Measurements from ENCODE around the gene HTT. TPM values are rescaled to one million over a fixed set of nuclear protein-coding genes. Genes with fewer than 3 reads are reported as not detected.

HTT gene
- total RNA-seq, 6 donors from 2014 or later, result 55.4 to 170 (median 81.5) TPM

DNA sequence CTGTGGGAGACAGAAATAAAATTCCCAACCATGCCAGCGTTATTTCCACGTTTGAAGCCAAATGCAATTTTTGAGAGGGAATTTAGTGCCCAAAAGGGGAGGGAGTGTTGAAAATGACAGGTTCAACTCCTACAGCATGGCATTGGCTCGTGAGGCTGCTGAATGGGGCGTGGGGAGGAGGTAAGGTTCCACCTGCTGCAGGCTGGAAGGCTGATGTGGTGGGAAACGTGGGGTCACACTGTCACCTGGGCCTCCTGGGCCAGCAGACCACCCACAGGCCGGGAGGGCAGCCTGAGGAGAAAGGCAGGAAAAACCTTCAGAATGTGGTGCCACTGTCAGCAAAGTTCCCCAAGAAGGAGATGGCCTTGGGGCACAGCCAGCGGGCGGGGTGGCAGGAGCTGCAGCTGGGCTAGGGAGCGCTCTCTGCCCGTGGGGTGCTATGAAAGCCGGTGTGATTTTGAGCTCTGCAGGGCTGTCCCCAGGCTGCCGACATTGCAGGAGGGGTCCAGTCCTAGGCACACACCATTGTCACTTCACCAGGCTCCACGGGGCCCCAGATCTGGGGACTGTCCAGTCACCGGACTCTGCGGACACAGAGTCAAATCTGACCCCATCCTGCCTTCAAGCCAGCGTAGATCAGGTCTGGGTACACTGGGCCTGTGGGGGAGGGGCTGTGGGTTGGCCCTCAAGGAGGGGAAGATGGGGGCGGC lies 194.1 kb downstream of the HTT start:
- Histone ChIP-seq H3K4me1 (no peaks in the 10 kb centered on the region), H3K4me3 (no peak overlapping the region), H3K9me3 (no peaks in the 10 kb centered on the region), H3K27me3 (no peaks in the 10 kb centered on the region), H3K36me3 (no peaks in the 10 kb centered on the region), H3K27ac (no peak overlapping the region)
- 86 to 89% methylated on average over 16 of the region's 17 CpGs for WGBS, 2 donors
- no peak for TF ChIP-seq POLR2A (IDR thresholded peaks at IDR 0.05)
- no peak for TF ChIP-seq POLR2AphosphoS5 (IDR thresholded peaks at IDR 0.05)
- TF ChIP-seq, protein P1, sequence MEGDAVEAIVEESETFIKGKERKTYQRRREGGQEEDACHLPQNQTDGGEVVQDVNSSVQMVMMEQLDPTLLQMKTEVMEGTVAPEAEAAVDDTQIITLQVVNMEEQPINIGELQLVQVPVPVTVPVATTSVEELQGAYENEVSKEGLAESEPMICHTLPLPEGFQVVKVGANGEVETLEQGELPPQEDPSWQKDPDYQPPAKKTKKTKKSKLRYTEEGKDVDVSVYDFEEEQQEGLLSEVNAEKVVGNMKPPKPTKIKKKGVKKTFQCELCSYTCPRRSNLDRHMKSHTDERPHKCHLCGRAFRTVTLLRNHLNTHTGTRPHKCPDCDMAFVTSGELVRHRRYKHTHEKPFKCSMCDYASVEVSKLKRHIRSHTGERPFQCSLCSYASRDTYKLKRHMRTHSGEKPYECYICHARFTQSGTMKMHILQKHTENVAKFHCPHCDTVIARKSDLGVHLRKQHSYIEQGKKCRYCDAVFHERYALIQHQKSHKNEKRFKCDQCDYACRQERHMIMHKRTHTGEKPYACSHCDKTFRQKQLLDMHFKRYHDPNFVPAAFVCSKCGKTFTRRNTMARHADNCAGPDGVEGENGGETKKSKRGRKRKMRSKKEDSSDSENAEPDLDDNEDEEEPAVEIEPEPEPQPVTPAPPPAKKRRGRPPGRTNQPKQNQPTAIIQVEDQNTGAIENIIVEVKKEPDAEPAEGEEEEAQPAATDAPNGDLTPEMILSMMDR (IDR thresholded peaks at IDR 0.05), result no peak
- no peak for TF ChIP-seq EP300 (IDR thresholded peaks at IDR 0.05)
- ATAC-seq (ENCODE audit: low FRiP score in 2 of 2) (peak in 1 of 2 donors; percentile 23), DNase-seq (peak in 1 of 2 donors; percentile 59)

DNA sequence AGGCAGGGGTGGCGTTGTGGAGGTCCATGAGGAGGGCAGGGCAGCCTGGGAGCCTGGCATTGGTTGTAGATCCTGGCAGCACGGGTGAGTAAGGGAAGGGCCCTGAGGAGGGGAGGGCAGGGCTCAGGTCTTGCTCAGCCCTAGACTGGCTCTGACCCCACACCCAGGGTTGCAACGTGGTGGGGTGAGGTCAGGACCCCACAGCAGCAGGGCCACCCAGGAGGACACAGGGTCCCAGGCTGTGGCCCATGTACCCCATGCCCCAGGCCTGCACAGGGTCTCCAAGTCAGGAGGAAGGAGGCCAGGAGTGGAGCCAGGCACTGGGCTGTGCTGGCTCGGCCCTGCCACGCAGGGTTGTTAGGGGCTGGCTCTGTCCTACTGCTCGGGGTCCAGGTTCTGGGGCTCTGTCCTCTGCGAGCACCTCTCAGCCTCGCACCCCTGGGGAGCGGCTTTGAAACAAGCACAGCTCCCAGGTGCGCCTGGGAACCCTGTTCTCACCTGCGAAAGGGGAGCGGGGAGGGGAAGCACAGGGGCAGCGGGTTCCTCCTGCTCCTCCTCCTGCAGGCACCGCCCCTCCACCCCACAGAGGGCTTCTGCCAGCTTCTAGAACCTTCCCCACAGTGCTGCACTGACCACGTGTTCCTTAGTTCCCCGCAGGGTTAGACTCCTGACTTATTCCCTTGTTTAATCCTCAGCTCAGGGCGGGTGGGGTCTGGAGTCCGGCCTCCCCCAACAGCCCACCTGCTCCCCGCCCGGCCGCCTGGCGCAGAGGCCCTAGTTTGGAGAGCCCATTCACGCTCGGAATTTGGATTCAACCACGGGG lies 194.8 kb downstream of the HTT start:
- 82 to 85% methylated on average over 13 to 25 of the region's 25 CpGs for WGBS, 2 donors
- Histone ChIP-seq H3K4me3 (no peak overlapping the region), H3K27ac (no peak overlapping the region), H3K4me1 (no peaks in the 10 kb centered on the region), H3K27me3 (no peaks in the 10 kb centered on the region), H3K9me3 (no peaks in the 10 kb centered on the region), H3K36me3 (no peaks in the 10 kb centered on the region)
- peak; percentile 15 to 20 for ATAC-seq (ENCODE audit: low FRiP score in 2 of 2)
- TF ChIP-seq, protein P1 (IDR thresholded peaks at IDR 0.05), result no peak
- TF ChIP-seq POLR2AphosphoS5 (IDR thresholded peaks at IDR 0.05) (no peak), EP300 (IDR thresholded peaks at IDR 0.05) (no peak), POLR2A (IDR thresholded peaks at IDR 0.05) (no peak)
- peak in 1 of 2 donors; percentile 66 for DNase-seq

DNA sequence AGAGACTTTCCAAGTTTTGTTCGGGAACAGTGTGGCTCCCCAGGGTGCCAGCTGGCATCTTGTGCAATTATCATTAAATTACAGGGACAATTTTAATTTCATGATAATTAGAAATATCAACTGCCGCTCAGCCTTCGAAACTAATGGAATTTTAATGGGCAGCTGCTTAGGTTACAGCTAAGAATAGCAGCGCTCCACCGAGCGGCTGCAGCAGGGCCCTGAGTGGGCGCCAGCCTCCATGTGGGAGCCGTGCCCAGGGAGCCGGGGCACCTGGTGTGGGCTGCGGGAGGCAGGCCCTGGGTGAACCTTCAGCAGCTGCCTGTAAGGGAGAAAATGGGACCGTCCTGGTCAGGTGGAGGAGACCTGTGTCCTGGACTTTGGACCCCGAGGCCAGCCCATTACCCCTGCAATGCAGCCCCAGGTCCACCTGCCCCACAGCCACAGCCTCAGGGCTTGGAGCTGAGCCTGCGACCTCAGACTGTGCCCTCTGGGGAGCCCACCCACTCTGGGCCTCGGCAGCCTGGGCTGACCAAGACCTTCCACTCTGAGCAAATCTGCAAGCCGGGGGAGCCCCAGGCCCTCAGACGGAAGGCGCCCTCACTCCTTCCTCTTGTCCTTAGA lies 195.6 kb downstream of the HTT start:
- DNase-seq (peak in 1 of 2 donors; percentile 67), ATAC-seq (ENCODE audit: low FRiP score in 2 of 2) (peak in 1 of 2 donors; percentile 21)
- no peak overlapping the region for H3K27ac ChIP-seq

DNA sequence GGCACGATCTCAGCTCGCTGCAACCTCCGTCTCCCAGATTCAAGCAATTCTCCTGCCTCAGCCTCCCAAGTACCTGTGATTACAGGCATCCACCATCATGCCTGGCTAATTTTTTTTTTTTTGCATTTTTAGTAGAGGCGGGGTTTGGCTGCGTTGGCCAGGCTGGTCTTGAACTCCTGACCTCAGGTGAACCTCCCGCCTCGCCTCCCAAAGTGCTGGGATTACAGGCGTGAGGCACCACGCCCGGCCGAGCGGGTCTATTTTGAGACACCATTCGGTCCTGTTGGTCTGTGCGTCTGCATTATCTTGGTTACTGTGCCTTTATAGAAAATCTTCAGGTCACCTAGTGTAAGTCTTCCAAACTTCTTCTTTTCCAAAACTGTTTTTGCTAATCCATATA lies 196.7 kb downstream of the HTT start:
- DNase-seq, result no peak
- no peak for ATAC-seq (ENCODE audit: low FRiP score in 2 of 2)

More for the DNA sequence above, 195.6 kb downstream of the HTT start:
- Histone ChIP-seq H3K9me3 (no peaks in the 10 kb centered on the region), H3K27me3 (no peaks in the 10 kb centered on the region), H3K36me3 (no peaks in the 10 kb centered on the region), H3K4me1 (no peaks in the 10 kb centered on the region), H3K4me3 (no peak overlapping the region)
- TF ChIP-seq EP300 (IDR thresholded peaks at IDR 0.05) (no peak), POLR2A (IDR thresholded peaks at IDR 0.05) (no peak), POLR2AphosphoS5 (IDR thresholded peaks at IDR 0.05) (no peak)
- TF ChIP-seq, protein P1 (IDR thresholded peaks at IDR 0.05), result no peak
- WGBS, 2 donors, result 74 to 87% methylated on average over 13 to 17 of the region's 17 CpGs

More for the DNA sequence above, 196.7 kb downstream of the HTT start:
- Histone ChIP-seq H3K36me3 (no peaks in the 10 kb centered on the region), H3K9me3 (no peaks in the 10 kb centered on the region), H3K4me1 (no peaks in the 10 kb centered on the region), H3K4me3 (no peak overlapping the region), H3K27ac (no peak overlapping the region), H3K27me3 (no peaks in the 10 kb centered on the region)
- WGBS, 2 donors, result 88 to 94% methylated on average over 14 of the region's 14 CpGs
- TF ChIP-seq EP300 (IDR thresholded peaks at IDR 0.05), result no peak
- no peak for TF ChIP-seq POLR2A (IDR thresholded peaks at IDR 0.05)
- TF ChIP-seq, protein P1 (IDR thresholded peaks at IDR 0.05), result no peak
- TF ChIP-seq POLR2AphosphoS5 (IDR thresholded peaks at IDR 0.05), result no peak

Measured in upper lobe of left lung (tissue), 6 donors.